ENCODE measurements around the gene DOCK2. TPM values are rescaled to one million over a fixed set of nuclear protein-coding genes. Genes with fewer than 3 reads are reported as not detected.

Gene DOCK2
- polyA plus RNA-seq, 1 donor (not counting 4 experiments of a cell fraction or from before 2014, with no cell fraction given) = 0.21 TPM

- no peak overlapping the region for H3K9ac ChIP-seq (ENCODE audit: control insufficient read depth, extremely low read depth, insufficient read depth, low read length)
- no peaks in the 10 kb centered on the region for H3K4me1 ChIP-seq (ENCODE audit: control insufficient read depth, extremely low read depth, insufficient read depth, low read length)
- no peak overlapping the region for H3K4me3 ChIP-seq (ENCODE audit: control insufficient read depth in 2 of 3, extremely low read depth in 1 of 3, insufficient read depth in 2 of 3, low read depth in 1 of 3, low read length in 3 of 3)
- no peak for TF ChIP-seq EZH2 (IDR thresholded peaks at IDR 0.05; ENCODE audit: low read length)
- TF ChIP-seq CTCF (optimal IDR thresholded peaks at IDR 0.05 in 1 of 3, IDR thresholded peaks at IDR 0.05 in 1 of 3, conservative IDR thresholded peaks at IDR 0.05 in 1 of 3; ENCODE audit: extremely low read depth in 1 of 3, insufficient read depth in 2 of 3, low read length in 3 of 3) = no peak
- H3K9me1 ChIP-seq (ENCODE audit: control insufficient read depth, extremely low read depth, insufficient read depth, low read length) = no peaks in the 10 kb centered on the region
- H3K4me2 ChIP-seq (ENCODE audit: control insufficient read depth, extremely low read depth, insufficient read depth, low read depth, low read length) = no peak overlapping the region
- dilution Hi-C loops (cut with MboI; ENCODE audit: extremely low pct_ligation_motif_present, low sequenced_read_pairs) = no loop called here
- H3K27ac ChIP-seq (ENCODE audit: control insufficient read depth, insufficient read depth, low read length) = no peak overlapping the region
- FAIRE-seq (no peak), DNase-seq (ENCODE audit: low read depth, low spot score) (no peak)
- H3K36me3 ChIP-seq (ENCODE audit: control insufficient read depth in 2 of 2, extremely low read depth in 1 of 2, insufficient read depth in 2 of 2, low read length in 2 of 2) = no peaks in the 10 kb centered on the region
- no peak overlapping the region for H2AFZ ChIP-seq (ENCODE audit: control insufficient read depth, low read length)
- H3K27me3 ChIP-seq (ENCODE audit: control insufficient read depth, extremely low read depth, insufficient read depth, low read length) = no peaks in the 10 kb centered on the region
- no peaks in the 10 kb centered on the region for H4K20me1 ChIP-seq (ENCODE audit: control insufficient read depth, extremely low read depth, insufficient read depth, low read length)
- H3K79me2 ChIP-seq (ENCODE audit: control insufficient read depth, insufficient read depth, low read length) = no peaks in the 10 kb centered on the region
- no peaks in the 10 kb centered on the region for H3K9me3 ChIP-seq (ENCODE audit: control insufficient read depth, low read depth, low read length)
Measured at GRCh38 chr5:169889572-169889971, 252.5 kb downstream of the DOCK2 start.

DNA sequence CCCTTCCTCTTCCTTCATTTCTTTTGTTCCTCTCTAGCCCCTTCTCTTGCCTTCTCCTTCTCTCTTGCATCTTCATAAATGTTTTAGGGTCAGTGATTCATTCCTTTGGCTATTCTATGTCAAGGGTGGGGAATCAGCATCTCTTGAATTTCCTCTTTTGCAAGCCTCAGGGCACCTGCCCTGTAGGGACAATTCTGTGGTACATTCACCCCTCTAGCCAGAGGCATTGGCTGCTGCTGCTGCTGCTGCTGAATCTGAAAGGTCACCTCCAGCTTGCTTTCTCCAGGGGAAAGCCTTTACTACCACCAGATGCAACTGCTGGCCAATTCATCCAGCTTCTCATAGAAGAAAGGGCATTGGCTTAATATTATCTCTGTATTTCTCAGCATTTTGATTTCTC, 255.9 kb downstream of the DOCK2 start:
- DNase-seq (ENCODE audit: low read depth, low spot score) = no peak
- dilution Hi-C loops (cut with MboI; ENCODE audit: extremely low pct_ligation_motif_present, low sequenced_read_pairs) = no loop called here
- no peak overlapping the region for H2AFZ ChIP-seq (ENCODE audit: control insufficient read depth, low read length)
- TF ChIP-seq CTCF (optimal IDR thresholded peaks at IDR 0.05 in 1 of 3, IDR thresholded peaks at IDR 0.05 in 1 of 3, conservative IDR thresholded peaks at IDR 0.05 in 1 of 3; ENCODE audit: extremely low read depth in 1 of 3, insufficient read depth in 2 of 3, low read length in 3 of 3) (no peak), EZH2 (IDR thresholded peaks at IDR 0.05; ENCODE audit: low read length) (no peak)
- no peaks in the 10 kb centered on the region for H3K4me1 ChIP-seq (ENCODE audit: control insufficient read depth, extremely low read depth, insufficient read depth, low read length)
- H3K9me1 ChIP-seq (ENCODE audit: control insufficient read depth, extremely low read depth, insufficient read depth, low read length) = no peaks in the 10 kb centered on the region
- no peaks in the 10 kb centered on the region for H3K9me3 ChIP-seq (ENCODE audit: control insufficient read depth, low read depth, low read length)
- H3K79me2 ChIP-seq (ENCODE audit: control insufficient read depth, insufficient read depth, low read length) = no peaks in the 10 kb centered on the region
- FAIRE-seq = no peak
- H3K36me3 ChIP-seq (ENCODE audit: control insufficient read depth in 2 of 2, extremely low read depth in 1 of 2, insufficient read depth in 2 of 2, low read length in 2 of 2) = no peaks in the 10 kb centered on the region
- H4K20me1 ChIP-seq (ENCODE audit: control insufficient read depth, extremely low read depth, insufficient read depth, low read length) = no peaks in the 10 kb centered on the region
- H3K27ac ChIP-seq (ENCODE audit: control insufficient read depth, insufficient read depth, low read length) = no peak overlapping the region
- no peaks in the 10 kb centered on the region for H3K27me3 ChIP-seq (ENCODE audit: control insufficient read depth, extremely low read depth, insufficient read depth, low read length)
- H3K4me3 ChIP-seq (ENCODE audit: control insufficient read depth in 2 of 3, extremely low read depth in 1 of 3, insufficient read depth in 2 of 3, low read depth in 1 of 3, low read length in 3 of 3) = no peak overlapping the region
- H3K9ac ChIP-seq (ENCODE audit: control insufficient read depth, extremely low read depth, insufficient read depth, low read length) = no peak overlapping the region
- H3K4me2 ChIP-seq (ENCODE audit: control insufficient read depth, extremely low read depth, insufficient read depth, low read depth, low read length) = no peak overlapping the region

All from keratinocyte (primary cell).